Mucosa of descending colon (tissue), 3 donors: Measurements from ENCODE around the gene COG4. TPM values are rescaled to one million over a fixed set of nuclear protein-coding genes. Genes with fewer than 3 reads are reported as not detected.
A peak's percentile ranks its signal among the peaks of the same experiment; 100 is the strongest.

ENCODE experiments used
- ATAC-seq: fragments of 200-7000 bp; cut with Tn5 transposase; one replicate; pipeline ENCODE4 v1.9.1; 2020; ENCODE audit warnings: mild to moderate bottlenecking, moderate library complexity
- DNase-seq, 3 donors: peaks; one replicate each; pipeline ENCODE4 v3.0.0-alpha.2; 2020
- H3K36me3 ChIP-seq: fragments of 200-600 bp; one replicate; pipeline ENCODE4 v1.8.0; 2021; ENCODE audit warnings: low read depth, mild to moderate bottlenecking
- H3K4me1 ChIP-seq: fragments of 200-600 bp; one replicate; pipeline ENCODE4 v1.8.0; 2021; ENCODE audit warnings: low read depth, mild to moderate bottlenecking
- H3K4me3 ChIP-seq: fragments of 200-600 bp; one replicate; pipeline ENCODE4 v1.8.0; 2021; ENCODE audit warnings: mild to moderate bottlenecking
- H3K9me3 ChIP-seq: fragments of 200-600 bp; one replicate; pipeline ENCODE4 v1.8.0; 2021; ENCODE audit warnings: mild to moderate bottlenecking
- intact Hi-C, 2 donors: fragments of 100-400 bp; cut with DNase I in 1 of 2; cut with micrococcal nuclease in 1 of 2; formaldehyde crosslinking; loops; one replicate each; pipeline versions ENCODE4 v1.11.0 to v1.11.1; 2022; cut with DNase I, micrococcal nuclease
- total RNA-seq, 3 donors: library from RNA; stranded (reverse); fragmentation: NEBNext Ultra II Directional in 2 of 3; extraction: Animal tissue kit (Norgen Biotek cat#: 25700) in 2 of 3; gene quantifications; one replicate each; pipeline versions ENCODE4 v1.2.1 to v1.2.4, GENCODE V29; 2021 to 2023
- TF ChIP-seq, protein P1 (sequence below): fragments of 200-600 bp; IDR thresholded peaks from one replicate; pipeline ENCODE4 v1.8.0; 2022; ENCODE audit warnings: antibody characterized with exemption, mild to moderate bottlenecking
- donor health status: DM: no; HTN: no; CAD: no; lungs with moderate emphysema.
- donor health status: DM: no; HTN: no; CAD: no.
- donor health status: DM: no; HTN: yes; CAD: no.

The COG4 gene
- total RNA-seq, 3 donors from 2014 or later = 58.3 to 66.2 (median 60.5) TPM

DNA sequence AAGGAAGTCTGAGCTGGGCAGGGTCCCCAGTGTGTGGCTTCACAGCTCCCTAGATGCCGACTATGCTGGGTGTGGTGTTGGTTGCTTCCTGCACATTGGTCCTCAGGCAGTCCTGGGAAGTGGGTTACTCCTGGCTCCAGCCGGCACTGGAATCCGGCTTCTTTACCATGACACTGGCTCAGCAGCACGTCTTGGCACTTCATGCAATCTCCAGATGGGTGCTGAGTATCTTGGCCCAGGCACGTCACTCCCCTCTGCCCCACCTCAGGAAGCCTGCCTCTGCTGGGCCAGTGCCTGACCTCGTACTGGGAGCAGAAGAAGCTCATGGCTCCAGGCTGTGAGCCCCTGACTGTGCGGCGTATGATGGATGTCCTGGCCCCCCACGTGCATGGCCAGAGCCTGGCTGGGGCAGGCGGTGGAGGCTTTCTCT lies 44.4 kb downstream of the COG4 start:
- intact Hi-C loops = no loop called here
- no peak overlapping the region for H3K4me3 ChIP-seq
- TF ChIP-seq, protein P1, sequence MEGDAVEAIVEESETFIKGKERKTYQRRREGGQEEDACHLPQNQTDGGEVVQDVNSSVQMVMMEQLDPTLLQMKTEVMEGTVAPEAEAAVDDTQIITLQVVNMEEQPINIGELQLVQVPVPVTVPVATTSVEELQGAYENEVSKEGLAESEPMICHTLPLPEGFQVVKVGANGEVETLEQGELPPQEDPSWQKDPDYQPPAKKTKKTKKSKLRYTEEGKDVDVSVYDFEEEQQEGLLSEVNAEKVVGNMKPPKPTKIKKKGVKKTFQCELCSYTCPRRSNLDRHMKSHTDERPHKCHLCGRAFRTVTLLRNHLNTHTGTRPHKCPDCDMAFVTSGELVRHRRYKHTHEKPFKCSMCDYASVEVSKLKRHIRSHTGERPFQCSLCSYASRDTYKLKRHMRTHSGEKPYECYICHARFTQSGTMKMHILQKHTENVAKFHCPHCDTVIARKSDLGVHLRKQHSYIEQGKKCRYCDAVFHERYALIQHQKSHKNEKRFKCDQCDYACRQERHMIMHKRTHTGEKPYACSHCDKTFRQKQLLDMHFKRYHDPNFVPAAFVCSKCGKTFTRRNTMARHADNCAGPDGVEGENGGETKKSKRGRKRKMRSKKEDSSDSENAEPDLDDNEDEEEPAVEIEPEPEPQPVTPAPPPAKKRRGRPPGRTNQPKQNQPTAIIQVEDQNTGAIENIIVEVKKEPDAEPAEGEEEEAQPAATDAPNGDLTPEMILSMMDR = no peak
- peaks cover 5% of the 10 kb centered on the region for H3K36me3 ChIP-seq
- no peak for ATAC-seq
- H3K4me1 ChIP-seq = no peaks in the 10 kb centered on the region
- no peaks in the 10 kb centered on the region for H3K9me3 ChIP-seq
- no peak for DNase-seq

DNA sequence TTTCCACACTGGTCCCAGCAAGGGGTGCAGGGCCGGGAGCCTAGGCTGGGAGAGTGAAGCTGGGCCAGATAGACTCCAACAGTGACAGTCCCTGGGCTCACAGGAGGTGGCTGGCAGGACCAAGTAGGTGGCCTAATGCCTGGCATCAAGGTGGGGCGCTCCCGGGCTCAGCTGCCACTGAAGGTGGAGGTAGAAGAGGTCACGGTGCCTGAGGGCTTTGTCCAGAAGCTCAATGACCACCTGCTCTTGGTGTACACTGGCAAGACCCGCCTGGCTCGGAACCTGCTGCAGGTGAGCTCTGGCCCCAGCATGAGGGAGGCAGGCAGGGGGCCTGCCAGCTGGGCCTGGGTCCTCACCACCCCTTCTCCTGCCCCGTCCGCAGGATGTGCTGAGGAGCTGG lies 45.2 kb downstream of the COG4 start:
- DNase-seq (no peak), ATAC-seq (no peak)
- H3K4me1 ChIP-seq = no peaks in the 10 kb centered on the region
- peaks cover 5% of the 10 kb centered on the region for H3K36me3 ChIP-seq
- intact Hi-C loops = no loop called here
- H3K9me3 ChIP-seq = no peaks in the 10 kb centered on the region
- H3K4me3 ChIP-seq = no peak overlapping the region
- TF ChIP-seq, protein P1 = no peak

GRCh38 chr16:70476272-70477020 lies 46.9 kb downstream of the COG4 start:
- peak; percentile 12 for ATAC-seq
- intact Hi-C loops = no loop called here
- H3K9me3 ChIP-seq = no peaks in the 10 kb centered on the region
- H3K36me3 ChIP-seq = peaks cover 5% of the 10 kb centered on the region
- no peaks in the 10 kb centered on the region for H3K4me1 ChIP-seq
- DNase-seq = no peak
- TF ChIP-seq, protein P1 = no peak
- no peak overlapping the region for H3K4me3 ChIP-seq

GRCh38 chr16:70475054-70475871 lies 48.1 kb downstream of the COG4 start:
- TF ChIP-seq, protein P1 = no peak
- peaks cover 5% of the 10 kb centered on the region for H3K36me3 ChIP-seq
- DNase-seq = peak in 1 of 3 donors; percentile 44
- no peak overlapping the region for H3K4me3 ChIP-seq
- no peak for ATAC-seq
- no peaks in the 10 kb centered on the region for H3K9me3 ChIP-seq
- intact Hi-C loops = no loop called here
- H3K4me1 ChIP-seq = no peaks in the 10 kb centered on the region

DNA sequence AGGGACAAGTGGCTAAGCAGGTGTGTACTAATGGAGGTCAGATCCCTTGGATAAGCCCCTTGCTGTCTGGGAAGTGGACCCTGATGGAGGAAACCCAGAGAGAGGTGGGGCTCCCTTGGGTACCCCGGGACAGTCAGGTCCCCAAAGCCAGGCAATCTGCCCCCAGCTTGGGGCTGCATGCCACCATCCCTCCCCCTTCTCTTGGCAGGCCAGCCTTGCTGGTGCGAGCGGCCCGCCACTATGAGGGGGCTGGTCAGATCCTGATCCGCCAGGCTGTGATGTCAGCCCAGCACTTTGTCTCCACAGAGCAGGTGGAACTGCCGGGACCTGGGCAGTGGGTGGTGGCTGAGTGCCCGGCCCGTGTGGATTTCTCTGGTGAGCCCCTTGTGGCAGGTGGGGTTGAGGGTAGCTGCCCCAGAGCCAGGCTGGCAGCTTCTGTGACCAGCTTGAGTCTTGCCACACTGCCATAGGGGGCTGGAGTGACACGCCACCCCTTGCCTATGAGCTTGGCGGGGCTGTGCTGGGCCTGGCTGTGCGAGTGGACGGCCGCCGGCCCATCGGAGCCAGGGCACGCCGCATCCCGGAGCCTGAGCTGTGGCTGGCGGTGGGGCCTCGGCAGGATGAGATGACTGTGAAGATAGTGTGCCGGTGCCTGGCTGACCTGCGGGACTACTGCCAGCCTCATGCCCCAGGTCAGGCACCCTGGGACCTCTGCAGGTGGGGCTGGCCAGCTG lies 48.9 kb downstream of the COG4 start:
- ATAC-seq (no peak), DNase-seq (peak in 1 of 3 donors; percentile 44)
- no peak overlapping the region for H3K4me3 ChIP-seq
- TF ChIP-seq, protein P1 = no peak
- H3K9me3 ChIP-seq = no peaks in the 10 kb centered on the region
- peaks cover 5% of the 10 kb centered on the region for H3K36me3 ChIP-seq
- intact Hi-C loops = no loop called here
- no peaks in the 10 kb centered on the region for H3K4me1 ChIP-seq
